NB4 (cell line): ENCODE results near the gene NKX2-2.

ENCODE experiments used
- CTCF ChIP-seq: IDR thresholded peaks from one replicate; pipeline ENCODE4 v1.5.1; 2012; ENCODE audit warnings: low read depth, low read length
- MYC ChIP-seq: IDR thresholded peaks from 2 replicates; pipeline ENCODE4 v1.6.1; 2011; ENCODE audit warnings: low read depth, low read length

- no peak for TF ChIP-seq MYC
- no peak for TF ChIP-seq CTCF
These were observed 42.5 kb upstream of the NKX2-2 start for GRCh38 chr20:21556398-21556797.
